HG03378 (cell line): Measurements from ENCODE around the gene SLC17A2.
"Not testable (repeated sequence)": the region's sequence is repeated elsewhere in the genome, so short reads cannot be mapped to it uniquely, and the experiment has no call there.

Experiments
- ATAC-seq: cut with Tn5 transposase; IDR thresholded peaks from one replicate; pipeline ENCODE4 v1.9.1; 2021; ENCODE audit warnings: mild to moderate bottlenecking, moderate library complexity; ENCODE audit not compliant: unreplicated experiment

The SLC17A2 gene

DNA sequence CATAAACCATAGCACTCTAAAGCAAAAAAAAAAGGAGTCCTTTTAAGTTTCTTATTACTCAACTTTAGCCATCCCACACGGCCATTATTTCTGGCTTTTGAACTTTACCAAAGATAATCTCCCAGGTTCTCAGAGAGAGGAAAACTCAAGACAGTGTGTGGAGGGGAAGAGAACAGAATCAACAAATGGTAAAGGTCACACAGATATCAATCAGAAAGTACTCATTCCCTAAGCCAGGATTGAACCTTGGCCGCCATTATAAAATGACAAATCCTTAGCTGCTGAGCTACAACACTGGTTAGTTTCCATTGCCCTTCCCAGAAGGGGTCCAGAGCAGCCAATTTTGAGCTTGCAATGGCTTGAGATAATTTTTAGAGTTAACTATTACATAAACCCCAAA lies 22.0 kb upstream of the SLC17A2 start:
- no peak for ATAC-seq

DNA sequence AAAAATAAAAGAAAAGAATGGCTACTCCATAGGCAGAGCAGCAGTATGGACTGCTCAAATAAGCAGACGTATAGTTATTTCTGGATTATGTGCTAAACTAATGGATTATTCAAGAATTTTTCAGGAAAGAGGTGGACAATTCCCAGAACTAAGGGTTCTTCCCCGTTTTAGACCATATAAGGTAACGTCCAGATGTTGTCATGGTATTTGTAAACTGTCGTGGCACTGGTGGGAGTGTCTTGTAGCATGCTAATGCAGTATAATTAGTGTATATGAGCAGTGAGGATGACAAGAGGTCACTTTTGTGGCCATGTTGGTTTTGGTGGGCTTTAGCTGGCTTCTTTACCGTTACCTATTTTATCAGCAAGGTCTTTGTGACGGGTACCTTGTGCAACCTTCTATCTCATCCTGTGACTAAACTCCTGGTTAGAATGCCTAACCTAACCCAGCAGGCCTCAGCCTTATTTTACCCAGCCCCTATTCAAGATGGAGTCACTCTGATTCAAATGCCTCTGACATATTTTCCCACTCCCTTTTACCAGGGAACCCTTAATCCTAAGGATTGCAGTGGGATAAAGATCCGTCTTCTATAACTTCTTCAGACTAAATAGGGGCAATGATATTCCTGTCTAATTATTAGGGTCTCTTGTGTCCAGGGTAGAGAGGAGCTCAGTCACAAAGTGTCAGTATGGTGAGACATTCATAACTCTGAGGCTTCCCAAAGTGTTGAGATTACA lies 21.0 kb upstream of the SLC17A2 start:
- ATAC-seq, result no peak

DNA sequence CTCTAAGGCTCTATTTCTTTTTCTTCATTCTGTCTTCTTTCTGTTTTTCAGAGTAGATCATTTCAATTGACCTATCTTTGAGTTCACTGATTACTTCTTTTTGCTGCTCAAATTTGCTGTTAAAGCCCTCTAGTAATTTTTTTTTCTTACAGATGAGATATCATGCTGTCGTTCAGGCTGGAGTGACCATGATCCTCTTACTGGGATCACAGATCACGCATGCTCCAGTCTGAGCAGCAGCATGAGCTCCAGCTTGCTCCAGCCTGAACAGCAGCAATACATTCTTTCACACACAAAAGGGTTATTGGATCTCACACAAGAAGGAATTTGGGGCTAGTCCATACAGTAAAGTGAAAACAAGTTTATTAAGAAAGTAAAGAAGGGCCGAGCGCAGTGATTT lies 19.8 kb upstream of the SLC17A2 start:
- ATAC-seq, result no peak

DNA sequence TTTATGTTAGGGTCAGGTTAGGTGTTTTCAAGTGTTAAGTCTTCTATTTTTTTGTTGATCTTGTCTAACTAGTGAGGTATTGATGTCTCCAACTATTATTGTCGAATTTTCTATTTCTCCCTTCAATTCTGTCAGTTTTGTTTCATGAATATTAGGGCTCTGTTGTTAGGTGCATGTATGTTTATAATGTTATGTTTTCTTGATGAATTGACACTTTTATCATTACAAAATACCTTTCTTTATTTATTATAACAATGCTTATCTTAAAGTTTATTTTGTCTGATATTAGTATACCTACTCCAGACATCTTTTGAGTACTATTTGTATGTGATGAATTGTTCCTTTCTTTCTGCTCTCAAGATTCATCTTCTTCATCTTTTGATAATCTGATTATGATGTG lies 19.2 kb upstream of the SLC17A2 start:
- ATAC-seq, result no peak

DNA sequence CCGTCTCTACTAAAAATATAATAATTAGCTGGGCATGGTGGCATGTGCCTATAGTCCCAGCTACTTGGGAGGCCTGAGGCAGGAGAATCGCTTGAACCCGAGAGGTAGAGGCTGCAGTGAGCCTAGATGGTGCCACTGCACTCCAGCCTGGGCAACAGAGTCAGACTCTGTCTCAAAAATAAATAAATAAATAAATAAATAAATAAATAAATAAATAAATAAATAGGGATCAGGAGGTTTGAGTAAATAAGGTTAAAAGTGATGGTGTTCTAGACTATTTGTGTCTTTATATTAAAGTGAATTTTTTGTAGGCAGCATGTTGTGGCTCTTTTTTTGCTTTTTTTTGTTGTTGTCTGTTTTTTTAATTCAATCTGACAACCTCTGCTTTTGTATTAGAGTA lies 17.0 kb upstream of the SLC17A2 start:
- not testable (repeated sequence) for ATAC-seq

DNA sequence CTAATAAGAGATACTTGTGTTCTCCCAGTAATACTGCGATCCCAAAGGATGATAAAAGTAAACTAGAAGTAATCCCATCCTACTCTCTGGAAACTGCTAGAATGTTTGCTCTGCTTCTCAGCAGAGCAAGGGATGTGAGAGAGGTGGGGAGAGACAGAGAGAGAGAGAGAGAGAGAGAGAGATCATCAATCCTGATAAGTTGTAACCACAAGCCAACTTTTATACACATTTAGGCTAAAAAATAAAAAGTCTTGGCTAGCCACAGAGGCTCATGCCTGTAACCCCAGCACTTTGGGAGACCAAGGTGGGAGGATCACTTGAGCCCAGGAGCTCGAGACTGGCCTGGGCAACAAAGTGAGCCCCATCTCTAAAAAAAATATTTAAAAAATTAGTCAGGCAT lies 16.1 kb upstream of the SLC17A2 start:
- no peak for ATAC-seq

DNA sequence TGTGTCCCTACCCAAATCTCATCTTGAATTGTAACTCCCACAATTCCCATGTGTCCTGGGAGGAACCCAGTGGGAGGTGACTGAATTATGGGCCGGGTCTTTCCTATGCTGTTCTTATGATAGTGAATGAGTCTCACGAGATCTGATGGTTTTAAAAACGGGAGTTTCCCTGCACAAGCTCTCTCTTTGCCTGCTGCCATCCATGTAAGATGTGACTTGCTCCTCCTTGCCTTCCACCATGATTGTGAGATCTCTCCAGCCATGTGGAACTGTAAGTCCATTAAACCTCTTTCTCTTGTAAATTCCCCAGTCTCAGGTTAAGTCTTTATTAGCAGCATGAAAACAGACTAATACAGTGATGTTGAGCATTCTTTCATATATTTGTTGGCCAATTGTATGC lies 15.2 kb upstream of the SLC17A2 start:
- ATAC-seq, result not testable (repeated sequence)

DNA sequence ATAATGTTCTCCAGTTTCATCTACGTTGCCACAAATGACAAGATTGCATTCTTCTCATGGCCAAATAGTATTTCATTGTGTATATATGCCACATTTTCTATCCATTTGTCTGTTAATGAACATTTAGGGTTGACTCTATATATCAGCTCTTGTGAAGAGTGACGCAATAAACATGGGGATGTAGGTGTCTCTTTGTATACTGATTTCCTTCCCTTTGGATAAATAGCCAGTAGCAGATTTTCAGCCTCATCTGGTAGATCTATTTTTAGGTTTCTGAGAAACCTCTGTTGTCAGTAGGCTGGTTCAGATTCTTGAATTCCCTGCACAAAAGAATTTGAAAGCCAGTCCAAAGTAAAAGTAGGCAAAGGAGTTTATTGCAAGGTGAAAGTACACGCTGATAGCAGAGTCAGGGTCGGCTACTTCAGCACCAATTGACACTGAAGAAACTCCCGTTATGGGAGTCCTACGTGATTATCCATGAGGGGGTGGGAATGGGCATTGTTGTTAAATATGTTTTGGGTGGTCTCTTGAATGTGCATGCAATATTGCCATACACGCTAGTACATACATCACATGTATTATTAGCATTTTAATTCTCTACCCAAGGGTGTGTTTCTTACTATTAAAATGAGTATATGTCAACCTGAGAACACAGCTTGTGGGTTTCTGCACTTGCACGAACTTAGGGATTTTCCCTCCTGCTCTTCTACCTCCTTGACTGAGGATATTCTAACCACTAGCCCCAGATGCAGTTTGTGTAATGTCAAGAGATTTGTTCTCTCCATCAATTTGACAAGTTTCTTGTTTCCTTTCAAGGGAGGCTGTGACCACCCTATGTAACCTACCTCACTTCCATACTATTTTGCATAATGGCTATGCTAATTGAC lies 14.4 kb upstream of the SLC17A2 start:
- ATAC-seq, result peak; percentile 96

DNA sequence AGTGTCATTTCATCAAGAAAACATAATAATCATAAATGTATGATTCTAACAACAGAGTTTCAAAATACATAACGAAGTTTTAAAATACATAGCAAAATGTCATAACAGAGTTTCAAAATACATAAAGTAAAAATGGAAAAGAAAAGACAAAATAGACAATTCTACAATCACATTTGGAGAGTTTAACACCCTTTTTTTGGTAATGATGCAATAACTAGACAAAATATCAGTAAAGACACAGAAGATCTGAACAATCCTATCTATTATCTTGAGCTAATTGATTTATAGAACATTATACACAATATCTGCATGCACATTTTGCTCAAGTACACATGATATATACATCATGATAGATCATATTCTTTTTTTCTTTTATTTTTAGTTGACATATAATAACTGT lies 13.4 kb upstream of the SLC17A2 start:
- no peak for ATAC-seq

DNA sequence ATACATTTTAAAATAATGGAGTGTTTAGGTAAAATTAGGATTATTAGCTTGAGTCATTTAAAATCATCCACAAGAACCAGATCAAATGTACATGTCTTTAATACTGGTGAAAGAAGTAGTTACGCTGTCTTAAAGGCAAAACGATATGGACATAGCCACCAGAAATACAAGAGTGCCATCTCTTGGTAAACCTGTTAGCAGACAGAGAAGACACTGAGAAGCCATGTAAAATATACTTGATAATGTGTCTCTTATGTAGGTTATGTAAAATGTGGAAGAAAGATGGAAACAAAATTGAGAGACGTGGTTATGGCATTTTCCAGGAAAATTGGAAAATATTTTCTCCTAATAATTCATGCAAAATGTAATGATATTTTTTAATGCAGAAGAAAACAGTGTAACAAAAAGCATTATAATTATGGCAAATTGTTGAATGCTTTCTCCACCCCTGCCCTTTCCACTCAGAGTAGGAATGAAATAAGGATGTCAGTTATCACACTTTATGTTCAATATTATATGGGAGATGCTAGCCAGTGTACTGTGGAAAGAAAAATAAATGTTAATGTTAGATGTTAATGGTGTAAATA lies 12.2 kb upstream of the SLC17A2 start:
- ATAC-seq, result no peak

DNA sequence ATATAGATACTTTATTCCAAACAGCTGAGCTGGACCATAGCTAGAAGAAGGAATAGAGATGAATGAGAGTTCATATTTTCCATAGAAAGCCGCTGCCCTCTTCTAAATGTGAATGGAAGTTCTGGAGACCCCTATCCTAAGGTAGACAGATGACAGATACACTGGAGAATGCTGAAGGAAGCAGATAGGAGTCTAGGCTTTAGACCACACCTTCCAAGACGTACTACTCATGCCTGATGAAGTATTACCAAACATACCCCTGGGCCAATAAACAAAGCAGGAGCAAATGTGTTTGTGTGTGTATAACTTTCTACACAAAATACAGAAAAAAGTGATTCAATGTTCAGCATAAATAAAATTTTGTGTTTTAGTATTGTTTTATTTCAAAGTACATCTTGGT lies 9.1 kb upstream of the SLC17A2 start:
- no peak for ATAC-seq

DNA sequence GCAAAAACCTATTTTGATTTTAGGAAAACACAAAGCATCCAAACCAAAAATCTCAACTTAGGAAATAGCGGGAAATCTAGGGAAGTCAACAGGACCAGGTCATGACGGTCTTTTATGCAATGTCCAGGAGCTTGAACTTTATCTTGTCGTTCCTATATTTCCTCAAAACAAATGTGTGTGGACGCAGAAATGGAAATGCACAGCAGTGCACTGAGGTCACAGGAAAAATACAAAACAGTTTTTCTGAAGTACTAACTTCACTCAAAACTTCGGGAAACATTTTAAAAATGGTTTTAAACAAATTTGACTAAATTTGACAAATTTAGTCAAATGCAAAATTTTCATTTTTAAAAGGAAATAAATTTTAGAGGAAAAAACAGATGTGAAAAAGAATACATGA lies 5.5 kb upstream of the SLC17A2 start:
- ATAC-seq, result no peak

DNA sequence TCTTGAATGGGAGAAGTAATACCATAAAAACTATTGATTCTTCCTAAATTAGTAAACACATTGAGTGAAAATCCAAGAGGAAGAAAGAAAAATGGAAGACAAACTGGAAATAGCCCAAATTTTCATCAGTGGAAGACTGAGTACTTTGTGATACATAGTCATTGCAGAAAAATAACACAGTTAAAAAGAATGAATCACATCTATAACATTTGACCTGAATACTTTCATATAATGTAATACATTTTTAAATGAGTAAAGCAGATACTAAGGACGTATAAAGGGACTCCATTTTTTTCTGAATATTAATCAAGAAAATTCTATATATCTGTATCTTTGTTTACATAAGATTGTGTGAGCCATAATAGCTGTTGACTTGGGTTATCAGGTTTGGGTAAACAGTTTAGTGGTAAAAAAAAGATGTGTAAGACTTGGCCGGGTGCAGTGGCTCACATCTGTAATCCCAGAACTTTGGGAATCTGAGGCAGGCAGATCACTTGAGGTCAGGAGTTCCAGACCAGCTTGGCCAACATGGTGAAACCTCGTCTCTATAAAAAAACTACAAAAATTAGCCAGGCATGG lies 4.3 kb upstream of the SLC17A2 start:
- no peak for ATAC-seq

DNA sequence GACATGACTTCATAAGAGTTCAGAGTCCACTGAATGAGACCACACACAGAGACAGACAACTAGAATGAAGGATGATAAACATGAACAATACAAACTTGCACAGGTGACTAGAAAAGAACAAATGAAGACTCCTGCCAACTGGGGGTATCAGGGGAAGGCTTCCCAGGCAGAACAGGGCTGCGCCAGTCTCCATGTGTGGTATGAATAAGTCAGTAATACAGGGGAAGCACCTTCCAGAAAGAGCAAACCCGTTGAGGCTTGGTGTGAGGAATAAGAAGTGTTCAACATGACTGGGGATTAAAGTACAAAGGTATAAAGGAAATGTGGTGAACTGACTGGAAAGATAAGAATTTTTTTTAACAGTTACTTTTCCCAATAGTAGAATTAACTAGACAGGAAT lies 3.7 kb upstream of the SLC17A2 start:
- no peak for ATAC-seq

DNA sequence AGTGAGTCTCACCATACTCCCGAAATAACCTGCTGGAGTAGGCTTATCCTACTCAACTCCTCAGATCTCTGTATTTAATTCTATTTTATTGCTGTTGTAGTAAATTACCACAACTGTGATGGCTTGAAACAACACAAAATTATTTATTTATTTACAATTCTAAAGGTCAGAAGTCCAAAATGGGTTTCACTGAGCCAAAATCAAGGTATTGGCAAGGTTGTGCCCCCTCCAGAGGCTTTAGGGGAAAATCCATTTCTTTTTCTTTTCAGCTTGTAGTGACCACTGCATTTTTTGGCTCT lies 869 bp upstream of the SLC17A2 start:
- ATAC-seq, result no peak

DNA sequence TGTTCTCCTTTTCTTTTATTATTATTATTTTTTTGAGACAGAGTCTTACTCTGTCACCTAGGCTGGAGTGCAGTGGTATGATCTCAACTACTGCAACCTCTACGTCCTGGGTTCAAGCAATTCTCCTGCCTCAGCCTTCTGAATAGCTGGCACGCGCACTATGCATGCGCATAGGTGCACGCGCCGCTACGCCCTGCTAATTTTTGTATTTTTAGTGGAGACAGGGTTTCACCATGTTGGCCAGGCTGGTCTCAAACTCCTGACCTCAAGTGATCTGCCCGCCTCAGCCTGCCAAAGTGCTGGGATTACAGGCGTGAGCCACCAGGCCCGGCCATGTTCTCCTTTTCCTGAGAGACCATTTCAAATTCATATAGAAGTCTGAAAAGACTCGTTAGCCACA lies 706 bp downstream of the SLC17A2 start:
- not testable (repeated sequence) for ATAC-seq

DNA sequence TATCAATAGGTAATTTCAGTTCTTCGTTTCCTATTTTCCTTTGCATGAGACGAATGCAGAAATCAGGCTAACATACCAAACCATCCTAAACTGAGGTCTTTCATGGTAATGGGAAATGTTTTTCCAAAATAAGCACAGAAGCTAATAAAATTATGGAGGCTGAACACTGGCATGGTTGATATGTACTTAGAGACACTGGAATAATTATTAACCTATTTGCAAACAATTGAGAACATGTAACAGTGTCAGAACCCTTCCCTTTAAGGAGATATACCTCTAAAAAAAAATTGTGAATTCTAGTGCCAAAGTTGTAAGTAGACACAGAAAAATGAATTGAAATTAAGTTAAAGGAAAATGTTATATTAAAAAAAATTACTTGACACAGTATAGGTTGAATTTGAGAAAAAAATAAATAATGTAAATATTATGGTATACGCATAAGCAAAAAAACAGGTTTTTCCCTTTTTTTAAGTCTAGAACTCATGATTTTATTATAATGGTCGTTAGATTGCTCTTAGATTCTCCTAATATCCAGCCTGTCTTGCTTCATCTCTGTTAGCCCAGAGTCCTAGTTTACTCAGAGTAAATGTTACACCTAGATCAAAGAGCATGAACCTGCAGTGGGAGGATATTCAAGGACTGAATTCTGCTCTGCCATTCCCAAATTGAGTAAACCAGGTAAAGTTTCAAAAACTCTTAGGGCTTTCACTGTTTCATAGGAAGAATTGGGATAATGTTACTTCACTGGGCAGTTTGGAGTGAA lies 1.7 kb downstream of the SLC17A2 start:
- ATAC-seq, result no peak

DNA sequence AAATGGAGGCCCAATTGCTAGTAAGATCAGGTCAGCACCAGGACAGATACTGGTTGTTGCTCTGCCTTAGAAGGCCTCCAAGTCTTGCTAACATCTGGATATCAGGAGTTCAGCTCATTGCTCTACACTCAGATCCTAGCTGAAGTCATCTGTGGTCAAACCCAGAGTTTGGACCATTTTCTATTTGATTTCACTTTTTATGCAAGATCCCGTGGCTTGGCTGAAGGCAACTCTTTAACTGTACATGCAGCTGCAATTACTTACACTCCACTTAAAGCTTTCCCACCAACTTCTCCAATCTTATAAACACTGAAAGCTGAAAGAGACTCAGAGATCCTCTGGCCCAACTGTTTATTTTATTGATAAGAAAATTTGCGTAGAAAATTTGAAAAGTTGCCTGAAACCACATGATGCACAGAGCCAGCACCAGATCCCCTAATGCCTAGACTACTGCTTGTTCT lies 2.7 kb downstream of the SLC17A2 start:
- no peak for ATAC-seq

DNA sequence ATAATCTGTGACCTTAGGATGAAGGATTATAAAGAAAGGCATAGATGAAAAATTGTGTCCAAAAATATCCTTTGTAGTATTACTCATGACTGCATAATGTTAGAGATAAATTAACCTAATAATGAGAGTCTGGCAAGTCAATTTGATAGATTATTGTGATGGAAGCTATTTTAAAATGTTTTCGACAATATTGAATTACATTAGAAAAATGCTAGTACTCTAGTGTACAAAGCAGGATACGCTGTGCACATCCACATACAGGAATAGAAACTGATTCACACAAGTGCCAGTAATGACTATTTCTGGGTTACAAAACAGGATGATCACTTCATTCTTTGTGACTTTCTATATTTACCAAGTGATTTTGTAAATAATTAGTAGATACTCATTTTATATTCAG lies 3.3 kb downstream of the SLC17A2 start:
- no peak for ATAC-seq

DNA sequence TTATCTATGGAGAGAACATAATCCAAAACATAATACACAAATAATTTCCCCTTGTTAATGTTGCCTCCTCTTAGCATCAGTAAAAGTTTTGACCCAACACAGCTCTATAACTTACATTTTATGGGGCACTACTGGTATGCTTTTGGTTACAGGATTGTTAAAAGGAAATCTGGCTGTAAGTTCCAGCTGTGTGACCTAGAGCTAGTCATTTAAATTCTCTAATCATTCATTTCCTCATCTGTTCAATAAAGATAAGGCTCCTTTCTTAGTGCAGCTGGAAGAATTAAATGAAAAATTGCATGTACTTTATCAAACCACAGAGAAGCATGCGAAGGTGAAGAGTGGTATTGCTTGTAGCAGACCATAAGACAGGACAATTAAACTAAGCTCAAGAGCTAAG lies 4.6 kb downstream of the SLC17A2 start:
- no peak for ATAC-seq

DNA sequence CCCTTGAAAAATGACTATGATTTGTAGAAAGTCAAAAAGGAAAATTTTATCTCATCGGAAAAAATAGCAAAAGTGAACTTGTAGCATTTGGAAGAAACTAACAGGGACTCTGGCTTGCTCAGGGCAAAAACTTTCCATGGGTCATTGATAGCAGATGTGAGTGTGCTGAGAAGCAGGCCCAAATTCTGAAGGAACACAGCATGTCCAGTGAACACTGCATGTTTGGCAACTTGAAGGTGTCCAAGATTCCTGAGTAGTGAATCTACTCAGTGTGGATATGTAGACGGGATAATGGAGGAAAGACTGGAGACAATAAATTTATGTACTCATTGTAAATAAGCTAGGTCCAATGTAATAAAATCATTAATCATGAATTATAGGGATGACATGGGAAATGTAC lies 8.2 kb downstream of the SLC17A2 start:
- no peak for ATAC-seq
